Hepatocyte (in vitro differentiated cells): ENCODE results near the gene DEPP1. TPM values are rescaled to one million over a fixed set of nuclear protein-coding genes. Genes with fewer than 3 reads are reported as not detected.

ENCODE experiments used
- DNase-seq: peaks from one replicate; pipeline ENCODE4 v3.0.0-alpha.2; 2016; ENCODE audit warnings: low spot score
- H2AFZ ChIP-seq: fragments of 200-600 bp; sonication (generic); 2 replicates; pipeline ENCODE4 v1.6.0; 2016; ENCODE audit warnings: antibody characterized with exemption, mild to moderate bottlenecking
- H3K27ac ChIP-seq: fragments of 200-600 bp; sonication (generic); 2 replicates; pipeline ENCODE4 v1.5.1; 2016; ENCODE audit warnings: mild to moderate bottlenecking
- H3K27me3 ChIP-seq: fragments of 200-600 bp; sonication (generic); 2 replicates; pipeline ENCODE4 v1.6.1; 2016
- H3K36me3 ChIP-seq: fragments of 200-600 bp; sonication (generic); replicated peaks from 2 replicates; pipeline ENCODE4 v1.5.1; 2016; ENCODE audit warnings: low read depth; ENCODE audit not compliant: insufficient read depth
- H3K4me1 ChIP-seq: fragments of 200-600 bp; sonication (generic); 2 replicates; pipeline ENCODE4 v1.5.1; 2016; ENCODE audit warnings: mild to moderate bottlenecking, moderate library complexity; ENCODE audit not compliant: insufficient read depth
- H3K4me2 ChIP-seq: fragments of 200-600 bp; sonication (generic); 2 replicates; pipeline ENCODE4 v1.6.0; 2016
- H3K4me3 ChIP-seq: fragments of 200-600 bp; sonication (generic); 2 replicates; pipeline ENCODE4 v1.5.1; 2016; ENCODE audit warnings: mild to moderate bottlenecking
- H3K79me2 ChIP-seq: fragments of 200-600 bp; sonication (generic); 2 replicates; pipeline ENCODE4 v1.6.0; 2017; ENCODE audit warnings: mild to moderate bottlenecking
- H3K9me2 ChIP-seq: fragments of 200-600 bp; sonication (generic); replicated peaks from 2 replicates; pipeline ENCODE4 v1.6.0; 2017; ENCODE audit warnings: mild to moderate bottlenecking; ENCODE audit not compliant: insufficient read depth
- H3K9me3 ChIP-seq: fragments of 200-600 bp; sonication (generic); 2 replicates; pipeline ENCODE4 v1.5.1; 2016; ENCODE audit warnings: low read depth, mild to moderate bottlenecking
- H4K20me1 ChIP-seq: fragments of 200-600 bp; sonication (generic); 2 replicates; pipeline ENCODE4 v1.6.0; 2016; ENCODE audit warnings: mild to moderate bottlenecking; ENCODE audit not compliant: insufficient read depth, poor library complexity, severe bottlenecking
- EZH2 ChIP-seq: fragments of 200-600 bp; sonication (generic); IDR thresholded peaks from 2 replicates; pipeline ENCODE4 v1.6.1; 2016; ENCODE audit warnings: antibody characterized with exemption, mild to moderate bottlenecking, borderline replicate concordance
- EZH2phosphoT487 ChIP-seq: fragments of 200-600 bp; sonication (generic); IDR thresholded peaks from one replicate; pipeline ENCODE4 v1.6.1; 2018; ENCODE audit warnings: antibody characterized with exemption, mild to moderate bottlenecking, low read depth, moderate library complexity; ENCODE audit not compliant: unreplicated experiment, severe bottlenecking
- WGBS: methylation state at CpG from one replicate; pipeline ENCODE4 v1.1.6; 2016; ENCODE audit warnings: low lambda C conversion rate; ENCODE audit errors: missing lambda C conversion rate; 5-methylcytosine and 5-hydroxymethylcytosine counted together
- polyA plus RNA-seq: library from polyadenylated mRNA; unstranded; fragments of >200 nt; fragmentation: Nextera tagmentation; extraction: Ambion mirVana; gene quantifications from 2 replicates; pipeline ENCODE4 v1.2.1, GENCODE V29; 2016
- total RNA-seq: library from RNA; depleted of rRNA; stranded (reverse); fragments of >200 nt; gene quantifications from 2 replicates; pipeline ENCODE4 v1.2.3, GENCODE V29; 2014
- TF ChIP-seq, protein P1 (sequence below): fragments of 200-600 bp; sonication (generic); IDR thresholded peaks from 2 replicates; pipeline ENCODE4 v1.5.1; 2016; ENCODE audit warnings: antibody characterized with exemption, mild to moderate bottlenecking; ENCODE audit not compliant: poor library complexity

DEPP1 gene
- total and polyA plus RNA-seq, 2 experiments from 2014 or later: 30.6 to 54.7 TPM

DNA sequence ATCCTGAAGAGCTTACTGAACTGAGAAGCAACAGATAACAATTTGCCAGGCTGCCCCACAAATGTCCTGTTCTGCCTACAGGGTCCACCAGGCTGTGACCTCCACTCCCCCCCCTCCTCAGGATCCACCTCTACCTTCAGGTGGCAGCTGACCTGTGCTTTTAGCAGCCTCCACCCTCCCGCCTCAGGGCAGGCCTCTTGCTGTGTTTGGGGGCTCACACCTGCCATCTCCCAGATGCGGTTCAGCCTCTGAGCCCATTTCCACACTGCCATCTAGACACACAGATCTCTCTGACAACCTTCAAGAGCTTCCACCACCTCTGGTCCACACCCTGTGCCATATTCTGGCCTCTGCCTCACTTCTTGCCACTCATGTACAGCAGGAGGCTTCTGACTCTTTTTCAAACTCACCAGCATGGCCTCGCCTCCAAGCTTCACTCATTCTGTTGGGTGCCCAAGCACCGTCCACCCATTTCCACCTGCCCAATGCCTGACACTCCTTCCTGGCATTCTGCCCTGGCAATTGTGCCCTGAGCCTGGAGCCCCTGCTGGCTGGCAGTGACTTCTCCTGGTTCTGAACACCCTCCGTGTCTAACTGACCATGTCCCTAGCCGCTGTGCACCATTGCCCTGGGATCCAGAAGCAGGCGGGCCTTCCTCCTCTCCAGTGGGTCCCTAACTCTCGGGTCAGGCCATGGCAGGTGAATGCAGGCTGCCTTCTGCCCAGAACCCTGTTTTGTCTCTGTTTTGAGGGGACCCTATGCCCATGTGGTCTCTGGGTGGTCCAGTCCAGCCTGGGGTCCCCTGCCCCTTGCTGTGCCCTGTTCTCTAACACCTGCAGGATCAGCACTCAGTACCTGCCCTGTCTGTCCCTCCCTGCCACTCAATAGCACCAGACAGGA, 49.0 kb downstream of the DEPP1 start:
- Histone ChIP-seq H3K4me2 (no peak overlapping the region), H3K27ac (no peak overlapping the region), H4K20me1 (no peaks in the 10 kb centered on the region), H3K4me3 (no peak overlapping the region), H3K79me2 (no peaks in the 10 kb centered on the region), H3K27me3 (no peaks in the 10 kb centered on the region), H3K36me3 (no peaks in the 10 kb centered on the region), H3K9me2 (no peaks in the 10 kb centered on the region), H2AFZ (no peak overlapping the region), H3K9me3 (no peaks in the 10 kb centered on the region), H3K4me1 (no peaks in the 10 kb centered on the region)
- no peak for DNase-seq
- 79% methylated on average over 8 of the region's 8 CpGs for WGBS
- TF ChIP-seq EZH2phosphoT487: no peak
- TF ChIP-seq EZH2: no peak
- TF ChIP-seq, protein P1, sequence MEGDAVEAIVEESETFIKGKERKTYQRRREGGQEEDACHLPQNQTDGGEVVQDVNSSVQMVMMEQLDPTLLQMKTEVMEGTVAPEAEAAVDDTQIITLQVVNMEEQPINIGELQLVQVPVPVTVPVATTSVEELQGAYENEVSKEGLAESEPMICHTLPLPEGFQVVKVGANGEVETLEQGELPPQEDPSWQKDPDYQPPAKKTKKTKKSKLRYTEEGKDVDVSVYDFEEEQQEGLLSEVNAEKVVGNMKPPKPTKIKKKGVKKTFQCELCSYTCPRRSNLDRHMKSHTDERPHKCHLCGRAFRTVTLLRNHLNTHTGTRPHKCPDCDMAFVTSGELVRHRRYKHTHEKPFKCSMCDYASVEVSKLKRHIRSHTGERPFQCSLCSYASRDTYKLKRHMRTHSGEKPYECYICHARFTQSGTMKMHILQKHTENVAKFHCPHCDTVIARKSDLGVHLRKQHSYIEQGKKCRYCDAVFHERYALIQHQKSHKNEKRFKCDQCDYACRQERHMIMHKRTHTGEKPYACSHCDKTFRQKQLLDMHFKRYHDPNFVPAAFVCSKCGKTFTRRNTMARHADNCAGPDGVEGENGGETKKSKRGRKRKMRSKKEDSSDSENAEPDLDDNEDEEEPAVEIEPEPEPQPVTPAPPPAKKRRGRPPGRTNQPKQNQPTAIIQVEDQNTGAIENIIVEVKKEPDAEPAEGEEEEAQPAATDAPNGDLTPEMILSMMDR: no peak

DNA sequence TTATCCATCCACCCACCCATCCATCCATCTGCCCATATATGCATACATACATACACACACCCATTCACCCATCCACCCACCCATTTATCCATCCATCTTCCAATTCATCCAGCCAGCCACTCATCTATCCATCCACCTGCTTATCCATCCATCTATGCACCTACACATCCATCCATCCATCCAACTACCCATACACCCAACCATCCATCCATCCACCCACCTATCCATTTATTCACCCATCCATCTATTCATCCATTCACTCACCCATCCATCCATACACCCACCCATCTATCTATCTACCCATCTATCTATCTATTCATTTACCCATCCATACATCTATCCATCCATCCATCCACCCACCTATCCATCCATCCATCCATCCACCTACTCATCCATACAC, 50.1 kb downstream of the DEPP1 start:
- Histone ChIP-seq H3K4me1 (no peaks in the 10 kb centered on the region), H2AFZ (no peak overlapping the region), H4K20me1 (no peaks in the 10 kb centered on the region), H3K36me3 (no peaks in the 10 kb centered on the region), H3K79me2 (no peaks in the 10 kb centered on the region), H3K4me2 (no peak overlapping the region), H3K9me3 (no peaks in the 10 kb centered on the region), H3K9me2 (no peaks in the 10 kb centered on the region), H3K27me3 (no peaks in the 10 kb centered on the region), H3K4me3 (no peak overlapping the region), H3K27ac (no peak overlapping the region)
- no peak for TF ChIP-seq EZH2phosphoT487
- TF ChIP-seq, protein P1: no peak
- no peak for TF ChIP-seq EZH2
- no peak for DNase-seq

DNA sequence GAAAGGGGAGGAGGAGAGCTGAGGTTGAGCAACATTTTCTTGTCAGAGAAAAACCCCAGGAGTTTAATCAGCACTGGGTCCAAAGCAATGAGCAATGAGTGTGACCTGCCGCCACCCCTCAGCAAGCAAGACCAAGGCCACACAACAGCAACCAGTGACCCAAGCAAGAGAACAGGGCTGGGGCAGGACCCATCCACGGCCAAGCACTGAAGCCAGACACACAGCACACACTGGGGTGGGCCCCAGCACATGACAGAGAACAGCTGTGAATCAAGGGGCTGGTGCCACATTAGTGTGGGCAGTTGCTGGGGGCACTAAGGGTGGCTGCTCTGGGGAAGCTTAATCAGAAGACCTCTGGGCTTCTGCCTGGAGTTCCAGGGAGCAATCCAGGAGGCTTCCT, 51.3 kb downstream of the DEPP1 start:
- H3K9me3 ChIP-seq: no peaks in the 10 kb centered on the region
- H3K36me3 ChIP-seq: no peaks in the 10 kb centered on the region
- no peak overlapping the region for H2AFZ ChIP-seq
- no peaks in the 10 kb centered on the region for H3K4me1 ChIP-seq
- no peak overlapping the region for H3K4me3 ChIP-seq
- TF ChIP-seq, protein P1: no peak
- no peak for TF ChIP-seq EZH2phosphoT487
- no peak for TF ChIP-seq EZH2
- H4K20me1 ChIP-seq: no peaks in the 10 kb centered on the region
- H3K27me3 ChIP-seq: no peaks in the 10 kb centered on the region
- no peak overlapping the region for H3K4me2 ChIP-seq
- no peak overlapping the region for H3K27ac ChIP-seq
- no peaks in the 10 kb centered on the region for H3K79me2 ChIP-seq
- WGBS: 49% methylated on average over 2 of the region's 2 CpGs
- DNase-seq: peak; percentile 60
- no peaks in the 10 kb centered on the region for H3K9me2 ChIP-seq
